GM19324 (cell line): ENCODE measurements around the gene MAZ.

ENCODE experiments used
- ATAC-seq: cut with Tn5 transposase; IDR thresholded peaks from one replicate; pipeline ENCODE4 v1.9.1; 2021; ENCODE audit warnings: mild to moderate bottlenecking, moderate library complexity; ENCODE audit not compliant: unreplicated experiment, low FRiP score

Gene MAZ

GRCh38 chr16:29845656-29846055 lies 39.3 kb downstream of the MAZ start:
- no peak for ATAC-seq

- ATAC-seq, result no peak
These were observed 42.3 kb downstream of the MAZ start for GRCh38 chr16:29848420-29849297.

- no peak for ATAC-seq
These were observed 43.2 kb downstream of the MAZ start for GRCh38 chr16:29849505-29849904.

DNA sequence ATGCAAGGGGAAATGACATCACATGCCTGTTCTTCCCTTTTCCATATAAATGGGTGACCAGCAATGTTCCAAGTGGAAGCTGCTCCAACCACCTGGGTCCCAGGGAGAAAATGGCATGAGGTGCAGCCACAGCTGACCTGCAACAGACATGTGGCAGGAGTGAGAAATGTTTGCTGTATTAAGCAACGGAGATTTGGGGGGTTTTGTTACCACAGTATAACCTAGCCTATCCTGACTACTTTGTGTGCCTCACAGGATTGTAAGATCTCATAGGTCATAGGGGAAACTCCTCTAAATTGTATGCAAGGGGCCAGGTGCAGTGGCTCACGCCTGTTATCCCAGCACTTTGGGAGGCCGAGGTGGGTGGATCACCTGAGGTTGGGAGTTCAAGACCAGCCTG lies 44.7 kb downstream of the MAZ start:
- no peak for ATAC-seq

DNA sequence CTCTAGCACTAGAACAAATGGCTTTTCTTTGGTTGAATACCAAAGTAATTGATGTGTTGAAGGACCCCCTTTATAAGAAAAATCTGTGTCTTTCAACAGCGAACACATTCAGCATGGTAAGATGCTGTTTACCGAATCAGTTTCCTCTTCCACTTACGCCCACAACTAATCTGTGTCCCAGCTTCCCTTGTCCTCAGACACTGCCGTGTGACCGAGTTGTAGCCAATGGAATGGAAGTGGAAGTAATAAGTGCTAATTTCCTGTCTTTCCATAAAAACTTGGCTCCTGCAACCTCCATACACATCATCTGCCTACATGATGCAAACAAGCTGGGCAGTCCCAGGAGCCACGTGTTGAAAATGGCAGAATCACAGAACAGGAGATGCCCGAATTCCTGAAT lies 46.3 kb downstream of the MAZ start:
- no peak for ATAC-seq

DNA sequence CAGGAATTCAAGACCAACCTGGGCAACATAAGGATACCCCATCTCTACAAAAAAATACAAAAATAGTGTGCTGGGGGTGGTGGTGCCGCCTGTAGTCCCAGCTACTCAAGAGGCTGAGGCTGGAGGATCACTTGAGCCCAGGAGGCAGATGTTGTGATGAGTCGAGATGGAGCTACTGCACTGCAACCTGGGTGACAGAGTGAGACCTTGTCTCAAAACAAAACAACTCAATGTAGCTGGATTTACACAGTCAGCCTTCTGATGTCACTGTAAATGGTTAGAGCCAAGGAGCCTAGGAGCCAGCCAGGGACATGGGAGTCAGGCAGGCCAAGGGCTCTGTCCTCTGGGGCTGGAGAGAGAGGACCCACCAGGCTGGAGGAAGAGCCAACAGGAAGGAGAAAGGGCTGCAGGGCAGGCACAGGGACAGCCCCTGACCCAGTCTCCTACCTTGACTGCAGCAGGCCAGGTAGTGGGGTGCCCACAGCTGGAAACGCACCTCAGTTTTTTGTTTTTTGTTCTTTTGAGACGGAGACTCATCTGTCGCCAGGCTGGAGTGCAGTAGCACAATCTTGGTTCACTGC lies 48.3 kb downstream of the MAZ start:
- no peak for ATAC-seq

- no peak for ATAC-seq
These were observed 50.9 kb downstream of the MAZ start for GRCh38 chr16:29857133-29857760.

- ATAC-seq, result no peak
These were observed 52.0 kb downstream of the MAZ start for GRCh38 chr16:29858149-29858849.

GRCh38 chr16:29858974-29859373 lies 52.6 kb downstream of the MAZ start:
- ATAC-seq, result no peak

DNA sequence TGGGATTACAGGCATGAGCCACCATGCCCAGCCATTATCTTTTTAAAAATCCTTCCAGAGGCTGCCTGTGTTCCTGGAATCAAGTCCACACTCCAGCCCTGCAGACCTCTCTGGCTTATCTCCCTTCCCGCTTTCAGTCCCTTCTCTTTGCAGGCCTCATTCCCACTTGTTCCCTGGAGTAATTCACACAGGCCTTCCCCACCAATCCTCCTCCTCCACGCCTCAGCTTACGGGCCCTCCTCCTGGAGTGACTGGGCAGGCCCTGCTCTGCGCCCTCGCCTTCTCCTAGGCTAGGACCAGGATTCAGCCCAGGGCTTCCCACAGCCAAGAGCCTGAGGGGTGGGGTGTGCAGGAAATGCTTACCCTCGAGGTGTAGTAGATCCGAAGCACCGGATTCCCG lies 53.9 kb downstream of the MAZ start:
- ATAC-seq, result no peak
